ENCODE measurements around the gene SAMD8. TPM values are rescaled to one million over a fixed set of nuclear protein-coding genes. Genes with fewer than 3 reads are reported as not detected.

SAMD8 gene
- total and polyA plus RNA-seq, 2 of the 8 experiments (the other 6 are each of a cell fraction or from before 2014, with no cell fraction given), result 11.7 to 20.9 TPM

GRCh38 chr10:75230600-75231038 lies 119.2 kb downstream of the SAMD8 start (continued):
- peak; percentile 59 to 72; a peak in 3 of 4 replicates for TF ChIP-seq RAD21 (IDR thresholded peaks at IDR 0.05 in 1 of 2, conservative IDR thresholded peaks at IDR 0.05 in 1 of 2; ENCODE audit: low read depth in 2 of 2, low read length in 2 of 2)
- TF ChIP-seq ATF2 (IDR thresholded peaks at IDR 0.05; ENCODE audit: low read length), result no peak
- no peak for TF ChIP-seq KDM1A (IDR thresholded peaks at IDR 0.05; ENCODE audit: borderline replicate concordance, low read length)
- no peak for TF ChIP-seq FOSL1 (IDR thresholded peaks at IDR 0.05; ENCODE audit: insufficient read depth, low read depth, low read length)
- no peak for TF ChIP-seq ZNF274 (IDR thresholded peaks at IDR 0.05; ENCODE audit: borderline replicate concordance, extremely low read depth, low read length)
- no peak for TF ChIP-seq EZH2 (IDR thresholded peaks at IDR 0.05; ENCODE audit: low read depth, low read length, severe bottlenecking)
- no peak; the same call in 1 of the 2 replicates for TF ChIP-seq POLR2AphosphoS5 (IDR thresholded peaks at IDR 0.05; ENCODE audit: low read depth, low read length)
- no peak for TF ChIP-seq SP1 (IDR thresholded peaks at IDR 0.05; ENCODE audit: low read depth, low read length)
- TF ChIP-seq RXRA (IDR thresholded peaks at IDR 0.05; ENCODE audit: insufficient read depth, low read depth, low read length), result no peak
- no peak for TF ChIP-seq POU5F1 (IDR thresholded peaks at IDR 0.05; ENCODE audit: low read depth, low read length)
- no peak for TF ChIP-seq BCL11A (IDR thresholded peaks at IDR 0.05; ENCODE audit: low read depth in 2 of 2, low read length in 2 of 2)
- no peak for TF ChIP-seq YY1 (IDR thresholded peaks at IDR 0.05; ENCODE audit: low read depth, low read length)

Other genes starting within 250 kb of the SAMD8 start
- gene VDAC2, start 99.1 kb downstream of the SAMD8 start, total RNA-seq (2021; fragmentation: NEBNext Ultra II Directional; extraction: Animal tissue kit (Norgen Biotek cat#: 25700)), result 284 and 287 TPM in 2 replicates
- gene VDAC2, start 99.1 kb downstream of the SAMD8 start, polyA plus RNA-seq (2011; rRNA removed), result 61.8 and 89.8 TPM in 2 replicates
- 31.9 and 32.5 TPM in 2 replicates for gene COMTD1, start 124.3 kb downstream of the SAMD8 start, total RNA-seq (2021; fragmentation: NEBNext Ultra II Directional; extraction: Animal tissue kit (Norgen Biotek cat#: 25700))
- gene COMTD1, start 124.3 kb downstream of the SAMD8 start, polyA plus RNA-seq (2011; rRNA removed), result 42.4 and 59.4 TPM in 2 replicates

Data from H1 (cell line).